Measurements from ENCODE around the gene EGFL7.

EGFL7 gene

DNA sequence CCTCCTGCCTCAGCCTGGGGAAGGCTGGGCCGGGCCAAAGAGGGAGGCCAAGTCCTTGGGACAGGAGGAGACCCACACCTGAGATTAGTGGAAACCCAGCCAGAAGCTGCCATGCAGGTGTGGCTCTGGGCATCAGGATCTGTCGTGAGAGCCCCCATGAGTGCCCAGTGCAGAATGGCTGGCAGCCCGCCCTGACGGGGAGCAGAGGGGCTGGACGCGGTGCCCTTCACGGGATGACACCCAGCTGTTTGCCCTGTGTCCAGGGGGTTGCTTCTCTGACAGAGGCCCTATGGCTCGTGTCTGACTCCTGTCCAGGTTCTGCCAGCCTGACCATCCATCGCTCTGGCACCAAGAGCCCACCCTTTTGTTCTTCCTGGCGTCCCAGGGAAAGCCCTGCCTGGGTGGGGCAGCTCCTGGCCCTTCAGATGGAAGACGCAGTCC lies 58.2 kb downstream of the EGFL7 start:
- H3K4me1 Mint-ChIP-seq: peaks cover 20% of the 10 kb centered on the region
- no peak for ATAC-seq
- no peak overlapping the region for H3K4me3 Mint-ChIP-seq
- H3K36me3 Mint-ChIP-seq (ENCODE audit: low read depth): peaks cover 29% of the 10 kb centered on the region
- H3K9me3 Mint-ChIP-seq: no peaks in the 10 kb centered on the region
- no peak for DNase-seq
- no peak overlapping the region for H3K27ac Mint-ChIP-seq
- H3K27me3 Mint-ChIP-seq: peaks cover 1% of the 10 kb centered on the region

DNA sequence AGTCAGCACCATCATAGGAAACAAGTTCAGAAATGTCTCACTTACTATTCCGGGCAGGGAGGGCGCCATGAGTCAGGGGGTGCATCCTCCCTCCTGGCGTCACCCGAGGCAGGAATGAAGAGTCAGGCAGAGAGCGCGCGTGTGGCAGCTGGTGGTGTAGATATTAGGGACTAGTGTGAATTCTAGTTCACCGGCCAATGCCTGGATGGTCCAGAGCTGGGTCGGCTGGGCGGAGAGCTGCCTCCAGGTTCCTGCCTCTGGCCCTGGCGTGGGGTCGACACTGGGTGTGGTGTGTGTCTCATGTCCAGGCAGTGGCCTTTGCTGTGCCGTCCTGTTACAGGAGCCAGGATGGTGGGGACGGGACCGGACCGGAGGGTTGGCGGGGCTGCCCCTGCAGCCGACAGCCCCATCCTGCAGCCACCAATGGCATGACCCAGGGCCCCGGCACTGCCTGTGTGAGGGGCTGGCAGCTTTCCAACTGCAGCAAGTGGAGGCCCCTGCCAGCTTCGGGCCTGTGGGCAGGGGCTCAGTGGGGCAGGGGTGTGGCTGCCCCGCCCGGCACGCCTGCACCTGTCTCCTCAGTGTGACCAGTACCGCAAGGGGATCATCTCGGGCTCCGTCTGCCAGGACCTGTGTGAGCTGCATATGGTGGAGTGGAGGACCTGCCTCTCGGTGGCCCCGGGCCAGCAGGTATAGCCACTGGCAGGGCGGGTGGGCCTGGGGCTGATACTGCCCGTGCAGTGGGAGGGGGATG lies 58.8 kb downstream of the EGFL7 start:
- Mint-ChIP-seq H3K27ac (no peak overlapping the region), H3K27me3 (no peaks in the 10 kb centered on the region), H3K9me3 (no peaks in the 10 kb centered on the region), H3K36me3 (ENCODE audit: low read depth) (peaks cover 35% of the 10 kb centered on the region), H3K4me3 (no peak overlapping the region), H3K4me1 (peaks cover 25% of the 10 kb centered on the region)
- DNase-seq: no peak
- no peak for ATAC-seq
